ENCODE data around the gene PER1.
"Not testable (repeated sequence)": the region's sequence is repeated elsewhere in the genome, so short reads cannot be mapped to it uniquely, and the experiment has no call there.

PER1 gene

DNA sequence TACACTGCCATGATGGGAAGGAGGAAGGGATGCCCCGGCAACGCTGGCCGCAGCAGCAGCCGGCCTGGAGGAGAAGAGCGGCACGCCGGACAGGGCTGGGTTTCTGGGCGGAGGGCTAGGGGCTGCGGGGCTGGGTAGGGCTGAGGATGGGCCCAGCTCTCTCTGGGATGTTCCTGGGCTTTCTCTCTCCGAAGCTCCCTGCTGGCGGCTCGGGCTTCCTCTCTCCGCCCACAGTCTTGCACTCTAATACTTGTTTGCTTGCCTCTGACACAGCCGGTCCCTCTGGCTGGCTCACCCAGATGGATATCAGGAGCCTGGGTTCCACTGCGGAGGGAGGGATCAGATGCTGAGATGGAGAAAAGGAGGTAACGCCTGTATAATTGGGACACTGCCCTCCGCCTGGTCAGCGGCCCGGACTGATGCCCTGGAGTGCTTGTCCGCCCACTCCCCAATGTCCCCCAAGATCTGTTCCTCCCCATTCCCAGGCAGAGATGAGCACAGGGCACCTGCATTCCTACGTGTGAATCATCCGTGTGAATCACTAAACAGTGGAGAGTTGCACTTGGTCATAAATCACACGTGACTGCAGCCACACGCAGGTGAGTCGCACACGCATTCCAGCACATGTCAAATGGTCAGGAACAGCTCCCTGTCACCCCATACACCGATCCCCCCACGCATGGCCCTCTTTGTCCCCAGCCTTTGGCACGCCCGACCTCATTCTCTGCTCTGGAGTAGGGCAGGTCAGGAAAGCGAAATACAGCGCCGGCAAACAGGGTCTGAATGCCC, 34.0 kb downstream of the PER1 start, which contains the start of gene ALOXE3:
Gene ALOXE3, minus strand, starts transcription at position 535 of the 789 bp plus-strand sequence. Its CDS starts 524 bp downstream, at position 11.
- DNase-seq: peak; percentile 14

DNA sequence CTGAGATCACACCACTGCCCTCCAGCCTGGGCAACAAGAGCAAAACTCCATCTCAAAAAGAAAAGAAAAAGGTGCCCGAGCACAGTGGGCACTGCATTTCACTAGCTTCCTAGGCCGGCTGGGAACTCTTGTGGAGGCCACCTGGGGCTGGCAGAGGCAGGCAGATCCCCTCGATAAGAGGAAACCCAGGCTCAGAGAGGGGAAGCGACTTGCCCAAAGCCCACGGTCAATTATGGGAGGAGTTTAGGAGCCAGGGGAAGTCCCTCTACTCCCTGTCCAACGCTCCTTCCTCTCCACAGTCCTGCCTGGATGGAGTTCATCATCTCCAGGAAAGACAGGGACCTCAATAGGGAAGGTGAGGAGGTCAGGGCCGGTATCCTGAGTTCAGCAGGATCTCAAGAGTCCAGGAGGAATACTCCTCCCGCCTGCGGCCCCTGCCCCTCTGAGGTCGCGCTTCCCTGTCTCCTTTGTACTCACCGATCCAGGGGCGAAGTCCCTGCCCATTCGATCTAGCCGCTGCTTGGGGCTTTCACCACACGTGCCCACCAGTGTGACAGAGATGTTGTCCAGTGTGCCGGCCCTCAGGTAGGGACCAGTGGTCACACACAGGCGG, 34.7 kb downstream of the PER1 start:
- no peak for DNase-seq

DNA sequence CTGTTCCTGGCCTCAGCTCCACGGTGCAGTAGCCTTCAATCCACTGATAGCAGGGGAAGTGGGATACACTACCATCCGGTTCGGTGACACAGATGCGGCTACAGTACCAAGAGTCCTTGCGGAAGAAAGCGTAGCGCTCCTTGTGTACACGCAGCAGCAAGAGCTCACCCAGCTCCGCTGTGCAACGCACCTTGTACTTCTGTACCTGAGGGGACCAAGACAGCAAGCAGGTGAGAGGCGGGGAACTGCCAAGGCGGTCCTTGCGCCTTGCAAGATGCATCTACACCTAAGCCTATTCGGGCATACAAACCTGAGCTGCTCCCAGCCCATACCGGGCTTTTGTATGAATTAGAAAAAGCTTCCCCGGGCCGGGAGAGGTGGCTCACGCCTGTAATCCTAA, 35.4 kb downstream of the PER1 start:
- no peak for DNase-seq

DNA sequence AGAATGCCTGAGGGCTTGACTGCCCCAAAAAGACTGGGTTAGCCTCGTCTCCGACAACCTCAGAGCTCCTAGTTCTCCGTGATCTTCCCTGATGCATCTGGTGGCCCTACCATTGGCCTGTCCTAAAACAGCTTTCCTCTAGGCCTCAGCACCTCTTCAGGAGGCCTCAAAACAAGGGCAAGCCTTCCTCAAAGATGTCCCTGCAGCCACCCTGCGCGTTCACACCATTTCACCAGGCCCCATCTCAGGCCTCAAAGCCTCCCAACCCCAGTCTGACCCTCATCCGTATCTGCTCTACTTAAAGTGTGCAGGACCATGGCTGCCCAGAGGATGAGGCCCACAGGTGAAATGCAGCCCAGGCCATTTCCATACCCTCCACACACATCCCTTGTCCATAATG, 41.3 kb downstream of the PER1 start:
- DNase-seq: no peak

DNA sequence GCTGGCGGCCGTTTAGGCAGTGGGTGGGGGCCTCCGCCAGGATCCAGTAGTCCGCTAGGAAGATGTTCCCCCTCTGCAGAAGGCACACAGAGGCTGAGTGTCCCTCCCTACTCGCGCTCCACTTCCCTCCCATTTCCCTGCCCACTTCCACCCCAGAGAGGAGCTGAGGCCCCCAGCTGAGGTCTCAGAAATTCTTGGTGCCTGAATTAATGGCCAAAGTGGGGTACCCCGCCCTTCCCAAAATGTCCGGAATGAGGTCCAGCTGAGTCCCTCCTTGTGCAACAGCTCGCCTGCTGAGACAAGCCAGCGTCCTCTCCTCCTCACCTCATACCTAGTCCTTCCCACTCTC, 41.8 kb downstream of the PER1 start:
- DNase-seq: no peak

DNA sequence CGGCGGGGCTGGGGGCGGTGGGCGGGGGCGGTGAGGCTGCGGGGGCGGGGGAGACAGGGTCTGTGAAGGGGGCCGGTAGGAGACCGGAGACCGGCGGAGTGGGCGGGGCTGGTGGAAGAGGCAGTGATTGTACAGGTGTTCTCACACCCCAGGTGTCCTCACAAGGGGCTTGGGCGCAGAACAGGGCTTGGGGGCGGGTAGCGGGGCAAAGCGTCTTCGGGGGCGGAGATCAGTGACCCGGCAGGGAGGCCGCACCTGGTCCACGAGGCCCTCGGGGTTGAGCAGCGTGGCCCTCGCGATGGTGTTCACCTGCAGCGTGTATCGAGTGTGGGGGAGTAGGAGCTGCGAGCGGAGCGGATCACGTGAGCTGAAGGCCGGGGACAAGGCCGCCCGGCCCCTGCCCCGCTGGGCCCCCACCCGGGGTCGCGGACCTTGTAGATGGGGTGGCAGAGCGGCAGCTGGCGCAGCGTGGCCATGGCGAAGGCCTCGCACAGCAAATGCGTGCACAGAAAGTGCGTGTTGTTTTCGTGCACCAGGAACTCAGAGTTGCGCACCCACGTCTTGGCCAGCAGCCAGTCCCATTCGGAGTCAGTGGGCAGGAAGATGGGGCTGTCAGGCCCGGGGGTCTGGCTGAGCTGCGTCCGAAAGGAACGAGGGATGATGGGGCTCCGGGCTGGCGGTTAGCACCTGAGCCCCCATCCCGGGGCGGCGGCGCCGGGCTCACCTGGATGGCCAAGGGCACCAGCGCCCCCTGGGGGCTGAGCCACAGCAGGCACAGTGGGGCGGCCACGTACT, 42.3 kb downstream of the PER1 start:
- DNase-seq: peak; percentile 84

DNA sequence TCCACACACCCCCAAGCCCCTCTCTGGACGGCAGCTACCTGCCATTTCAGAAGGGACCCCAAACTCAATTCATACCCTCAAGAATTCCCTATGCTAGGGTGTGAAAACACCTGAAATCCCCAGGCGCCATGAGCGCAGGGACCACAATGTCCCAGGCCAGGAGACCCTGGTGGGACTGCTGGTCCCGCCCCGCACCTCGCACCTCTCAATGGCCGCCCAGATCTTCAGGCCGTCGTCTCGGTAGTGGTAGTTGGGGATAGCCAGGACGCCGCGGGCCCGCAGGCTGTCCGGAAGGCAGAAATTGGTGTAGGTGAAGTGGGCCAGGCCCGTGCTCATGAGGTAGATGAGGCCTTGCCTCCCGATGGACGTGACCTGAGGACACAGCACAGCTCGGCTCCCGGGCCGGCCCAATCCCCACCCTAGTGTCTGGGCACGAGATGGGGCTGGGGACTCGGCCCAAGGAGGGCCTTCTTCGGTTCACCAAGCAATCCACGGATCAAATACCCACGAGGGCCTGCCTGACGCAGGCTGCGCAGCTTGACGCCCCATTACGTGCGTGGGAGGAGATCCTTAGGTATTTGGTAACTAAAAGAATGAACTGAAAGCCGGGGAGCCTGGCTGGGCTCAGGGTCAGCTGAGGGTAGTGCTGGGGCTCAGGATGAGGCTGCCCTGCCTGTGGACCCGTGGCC, 43.1 kb downstream of the PER1 start:
- DNase-seq: no peak

DNA sequence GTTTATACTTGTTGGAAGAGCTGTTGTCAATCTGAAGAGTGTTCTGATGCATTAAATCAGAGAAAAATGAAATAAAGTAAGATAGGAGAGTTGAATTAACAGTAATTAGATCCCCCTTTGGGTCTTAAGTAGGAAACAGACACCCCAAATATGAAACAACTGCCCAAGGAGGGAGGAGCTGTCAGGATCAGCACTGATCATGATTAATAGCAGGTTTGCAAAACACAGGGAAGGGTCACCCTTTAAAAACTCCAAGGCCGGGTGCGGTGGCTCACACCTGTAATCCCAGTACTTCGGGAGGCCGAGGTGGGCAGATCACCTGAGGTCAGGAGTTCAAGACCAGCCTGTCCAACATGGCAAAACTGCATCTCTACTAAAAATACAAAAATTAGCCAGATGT, 45.2 kb downstream of the PER1 start:
- not testable (repeated sequence) for DNase-seq

DNA sequence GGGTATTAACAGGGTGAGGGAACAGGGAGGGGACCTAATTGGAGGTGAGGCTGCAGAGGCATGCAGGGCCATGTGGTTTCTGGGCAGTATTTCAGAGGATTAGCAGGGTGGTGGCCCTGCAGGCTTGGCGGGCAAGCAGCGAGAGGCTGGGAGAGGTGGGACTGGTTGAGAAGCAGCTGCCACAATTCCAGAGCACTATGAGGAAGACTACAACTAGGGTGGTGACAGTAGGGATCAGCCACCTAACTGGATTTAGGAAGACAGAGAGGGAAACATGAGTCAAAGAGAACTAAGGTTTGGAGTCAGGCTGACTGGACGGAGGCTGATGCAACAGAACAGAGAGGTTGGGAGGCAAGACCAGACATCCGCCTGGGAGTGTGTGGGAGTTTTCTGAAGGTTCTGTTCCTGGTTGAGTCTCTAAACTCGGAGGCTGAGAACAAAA, 46.2 kb downstream of the PER1 start:
- DNase-seq: no peak

DNA sequence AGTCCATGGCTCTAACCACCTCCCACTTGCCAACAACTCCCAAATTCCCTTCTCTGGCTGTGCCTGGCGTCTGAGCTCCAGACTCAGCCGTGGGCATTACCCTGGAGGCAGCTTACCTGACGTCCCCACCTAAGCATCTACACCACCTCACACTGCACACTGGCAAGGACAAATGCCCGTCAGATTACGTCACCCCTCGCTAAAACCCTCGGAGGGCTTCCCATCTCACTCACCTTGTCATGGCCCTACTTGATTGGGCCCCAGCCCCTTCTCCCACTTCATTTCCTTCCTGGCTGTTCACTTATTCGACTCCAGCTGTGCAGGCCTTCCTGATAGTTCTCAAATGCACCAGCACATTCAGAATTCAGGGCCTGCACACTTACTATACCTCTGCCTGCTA, 47.3 kb downstream of the PER1 start:
- DNase-seq: no peak

DNA sequence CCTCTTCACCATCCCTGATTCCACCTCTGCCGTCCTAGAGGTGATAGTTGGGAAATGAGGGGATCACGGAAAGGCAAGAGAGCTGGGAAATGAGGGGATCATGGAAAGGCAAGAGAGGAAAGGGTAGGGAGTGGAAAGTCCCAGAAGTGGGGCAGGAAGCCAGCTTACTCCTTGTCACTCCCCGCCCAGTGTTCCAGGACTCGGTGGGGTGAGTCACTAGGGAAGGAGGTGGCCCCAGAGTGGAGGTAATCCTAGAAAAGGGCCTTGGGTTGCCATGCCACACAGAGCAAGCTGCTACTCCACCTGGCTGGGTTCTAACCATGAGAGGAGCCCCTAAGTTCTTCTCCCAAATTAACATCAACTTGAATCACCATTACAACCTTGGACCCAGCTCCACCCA, 48.7 kb downstream of the PER1 start:
- DNase-seq: no peak

DNA sequence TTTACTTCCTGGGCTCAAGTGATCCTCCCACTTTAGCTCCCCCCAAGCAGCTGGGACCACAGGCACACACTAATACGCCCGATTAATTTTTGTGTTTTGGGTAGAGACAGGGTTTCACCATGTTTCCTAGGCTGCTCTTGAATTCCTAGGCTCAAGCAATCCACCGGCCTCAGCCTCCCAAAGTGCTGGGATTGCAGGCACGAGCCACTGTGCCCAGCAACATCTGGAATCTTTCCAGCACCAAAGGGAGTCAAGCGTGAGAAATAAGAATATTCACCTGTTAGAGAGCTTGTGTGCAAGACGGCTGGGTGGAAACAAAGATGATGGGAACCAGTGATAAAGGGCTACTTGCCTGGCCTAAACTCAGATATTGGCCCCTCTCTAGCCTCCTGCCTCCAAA, 50.5 kb downstream of the PER1 start:
- DNase-seq: no peak

DNA sequence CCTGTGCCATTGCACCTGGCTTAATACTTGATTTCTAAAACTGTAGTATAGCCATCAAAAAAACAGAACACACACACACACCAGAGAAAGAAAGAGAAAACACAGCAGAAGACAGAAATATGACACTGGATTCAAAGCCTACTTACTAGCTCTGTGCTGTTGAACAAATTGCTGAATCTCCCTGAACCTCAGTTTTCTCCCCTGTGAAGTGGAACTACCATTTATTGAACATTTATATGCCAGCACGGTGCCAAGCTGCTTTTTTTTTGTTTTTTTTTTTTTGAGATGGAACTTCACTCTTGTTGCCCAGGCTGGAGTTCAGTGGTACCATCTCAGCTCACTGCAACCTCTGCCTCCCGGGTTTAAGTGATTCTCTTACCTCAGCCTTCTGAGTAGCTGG, 51.4 kb downstream of the PER1 start:
- DNase-seq: no peak

DNA sequence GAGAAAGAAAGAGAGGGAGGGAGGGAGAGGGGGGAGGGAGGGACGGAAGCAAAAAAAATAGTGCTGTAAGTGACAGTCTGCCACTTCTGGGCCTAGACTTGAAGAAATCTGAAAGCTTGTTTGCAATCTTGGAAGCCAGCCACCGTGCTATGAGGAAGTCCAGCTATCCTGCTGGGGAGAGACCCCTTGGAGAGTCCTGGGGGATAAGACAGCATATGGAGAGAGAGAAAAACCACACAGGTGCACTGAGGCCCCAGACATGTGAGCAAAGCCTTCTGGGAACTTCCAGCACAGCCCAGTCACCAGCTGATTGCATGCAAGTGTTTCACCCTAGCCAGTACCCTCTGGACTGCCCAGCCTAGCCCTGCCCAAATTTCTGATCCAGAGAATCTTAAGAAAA, 52.1 kb downstream of the PER1 start:
- no peak for DNase-seq

DNA sequence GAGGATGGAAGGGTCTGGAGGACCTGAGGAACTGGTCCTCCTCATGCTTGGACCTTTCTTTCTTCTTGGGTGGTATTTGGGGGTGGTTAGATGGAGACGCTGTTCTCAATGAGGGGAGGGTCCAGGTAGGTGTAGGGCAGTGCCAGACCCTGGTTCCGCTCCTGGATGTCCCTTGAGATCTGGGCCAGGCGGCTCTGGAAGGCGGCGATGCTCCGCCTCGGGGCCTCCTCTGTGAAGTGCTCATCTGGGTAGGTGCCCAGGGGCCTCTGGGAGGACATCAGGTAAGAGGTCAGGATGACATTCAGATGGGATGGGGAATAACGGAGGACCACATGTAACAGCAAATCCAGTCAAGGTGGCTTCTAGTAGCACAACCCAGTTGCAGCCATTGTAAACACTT, 55.7 kb downstream of the PER1 start:
- DNase-seq: no peak

DNA sequence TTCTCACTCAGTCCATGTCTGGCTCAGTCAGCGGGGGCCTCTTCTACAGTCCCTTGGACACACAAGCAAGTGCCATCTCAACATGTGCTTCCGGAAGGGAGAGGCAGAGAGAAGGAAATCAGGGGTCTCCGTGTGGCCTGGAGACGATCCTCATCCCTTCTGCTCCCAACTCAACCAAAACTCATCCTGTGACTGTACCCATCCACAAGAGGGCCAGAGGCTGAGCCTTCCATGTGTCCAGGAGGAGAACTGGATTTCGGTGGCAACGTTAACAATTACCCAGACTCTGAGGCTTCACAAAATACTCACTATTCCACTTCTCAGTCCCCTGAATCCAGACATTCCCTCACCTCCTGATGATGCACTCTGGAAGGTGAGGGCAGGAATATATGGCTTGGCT, 56.8 kb downstream of the PER1 start:
- no peak for DNase-seq

DNA sequence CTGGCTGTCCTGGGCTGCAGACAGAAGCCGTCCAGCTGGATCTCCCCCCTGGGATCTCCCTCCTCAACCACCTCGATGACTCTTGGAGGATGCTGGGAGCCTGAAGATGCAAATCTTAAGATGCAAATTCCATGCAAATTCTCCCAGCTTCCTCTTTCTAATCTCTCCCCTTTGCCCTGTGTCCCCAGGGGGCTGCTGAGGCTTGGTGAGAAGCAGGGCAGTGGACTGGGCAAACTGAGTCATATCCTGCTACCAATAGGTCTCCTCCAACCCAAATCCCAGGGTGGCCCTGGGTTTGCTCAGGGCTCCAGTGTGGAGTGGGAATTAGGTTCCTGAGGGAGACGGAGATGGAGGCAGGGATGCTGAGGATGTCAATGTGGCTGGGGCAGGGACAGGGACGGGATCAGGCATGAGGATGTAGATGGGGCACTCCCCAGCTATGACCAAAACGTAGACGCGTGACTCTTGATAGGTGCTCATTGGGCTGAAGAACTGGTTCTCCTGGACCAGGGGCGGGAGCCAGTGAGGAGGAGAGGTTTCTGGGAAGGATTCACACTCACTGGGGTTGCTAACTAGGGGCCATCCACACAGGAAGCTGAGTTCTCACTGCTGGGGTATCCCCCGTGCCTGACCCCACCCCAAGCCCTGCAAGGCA, 61.0 kb downstream of the PER1 start:
- no peak for DNase-seq
